HG03064 (cell line): ENCODE measurements around the gene NOP56.

Source experiments
- ATAC-seq: cut with Tn5 transposase; IDR thresholded peaks from one replicate; pipeline ENCODE4 v1.9.1; 2021; ENCODE audit warnings: low read depth; ENCODE audit not compliant: unreplicated experiment

NOP56 gene

DNA sequence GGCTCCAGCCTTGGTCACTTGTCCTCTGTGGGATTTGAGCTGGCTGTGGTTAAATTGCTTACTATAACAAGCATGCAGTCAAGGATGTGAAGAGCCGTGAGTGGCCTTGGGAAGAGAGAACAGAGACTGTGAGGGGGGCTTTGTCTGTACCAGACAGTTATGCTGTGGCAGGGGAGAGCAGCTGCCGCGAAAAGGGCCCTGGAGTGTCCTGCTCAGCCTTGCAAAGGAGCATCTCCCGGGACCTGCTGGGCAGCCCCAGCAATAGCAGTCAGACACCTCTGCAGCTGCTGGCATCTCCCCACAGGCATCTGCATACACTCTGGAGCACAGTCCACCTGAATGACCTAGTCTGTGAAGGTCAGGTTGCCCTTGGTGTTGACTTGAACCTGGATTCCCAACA is 46.5 kb downstream of the NOP56 start:
- ATAC-seq: no peak

DNA sequence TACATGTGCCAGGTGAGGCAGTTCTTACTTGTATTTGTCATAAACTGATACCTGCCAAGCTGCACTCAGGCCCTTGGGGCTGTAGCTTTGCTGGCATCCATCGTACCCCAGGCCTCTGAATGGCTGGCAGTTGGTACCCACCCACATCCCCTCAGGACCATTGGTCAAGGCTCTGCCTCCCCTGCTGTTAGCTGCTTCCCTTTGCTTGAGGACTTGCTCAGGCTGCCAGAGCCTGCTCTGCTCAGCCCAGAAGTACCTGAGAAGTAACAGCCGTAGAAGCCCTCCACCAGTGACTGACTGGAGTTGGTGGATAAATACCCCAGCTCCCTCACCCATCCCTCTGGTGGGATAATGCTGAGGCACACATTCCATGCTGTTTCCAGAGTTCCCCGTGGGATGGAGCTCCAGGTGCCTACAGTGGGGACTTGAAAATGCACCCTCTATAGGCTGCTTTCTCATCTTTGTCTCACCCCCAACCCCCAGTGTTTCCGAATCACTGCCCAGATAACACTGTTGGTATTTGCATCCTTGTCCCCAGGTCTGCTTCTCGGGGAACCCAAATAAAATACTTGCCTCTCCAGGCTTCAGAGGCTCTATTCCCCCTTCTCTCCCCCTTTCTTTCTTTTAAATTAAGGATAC is 47.5 kb downstream of the NOP56 start:
- no peak for ATAC-seq

DNA sequence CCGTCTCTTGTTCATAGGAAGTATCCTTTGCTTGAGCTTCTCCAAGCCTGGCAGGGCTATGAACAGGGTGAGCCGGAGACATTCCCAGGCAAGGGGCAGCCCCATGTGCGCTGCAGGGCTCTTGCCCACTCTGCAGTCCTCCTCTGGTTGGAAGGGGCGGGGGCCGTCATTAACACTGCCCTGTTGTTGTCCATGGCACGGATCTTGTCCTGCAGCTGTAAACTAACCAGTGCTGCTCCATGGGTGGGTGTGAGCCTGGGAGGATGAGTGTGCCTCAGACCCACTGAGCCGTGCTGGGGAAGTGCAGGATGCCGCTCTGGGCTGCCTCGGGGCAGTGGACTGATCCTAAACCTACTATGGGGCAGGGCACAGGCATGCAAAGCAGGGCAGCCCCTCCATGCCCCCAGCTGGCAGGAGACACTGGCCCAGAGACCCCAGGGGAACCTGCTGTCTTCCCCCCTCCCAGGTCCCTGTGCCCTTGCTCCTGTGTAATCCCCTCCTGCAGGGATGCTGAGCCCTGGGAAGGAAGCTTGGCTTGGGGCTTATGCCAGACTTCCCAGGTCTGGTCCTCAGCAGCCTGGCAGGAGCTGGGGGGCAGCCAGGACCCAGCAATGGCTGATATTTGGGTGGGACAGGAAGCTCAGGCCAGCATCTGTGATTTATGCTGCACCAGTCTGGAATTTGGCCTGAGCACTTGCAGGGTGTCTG is 48.6 kb downstream of the NOP56 start:
- no peak for ATAC-seq

DNA sequence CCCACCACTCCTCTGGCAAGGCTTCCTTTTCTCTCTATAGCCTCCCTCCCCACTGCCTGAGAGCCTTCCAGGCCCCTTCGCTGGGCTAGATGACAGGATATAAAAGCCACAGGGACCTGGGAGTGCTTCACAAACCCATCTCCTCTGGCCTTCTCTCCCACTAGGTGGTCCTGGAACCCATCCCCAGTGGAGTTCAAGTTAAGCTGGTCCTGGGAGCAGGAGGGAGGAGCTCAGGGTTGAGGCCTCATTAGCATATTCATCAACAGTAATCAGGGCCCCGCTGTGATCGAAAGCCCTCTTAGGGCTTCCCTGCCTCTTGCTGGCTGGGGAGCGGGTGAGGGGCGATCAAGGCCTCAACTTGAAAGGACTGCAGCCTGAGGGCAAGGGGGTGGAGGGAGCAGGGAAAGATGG is 49.2 kb downstream of the NOP56 start:
- no peak for ATAC-seq

DNA sequence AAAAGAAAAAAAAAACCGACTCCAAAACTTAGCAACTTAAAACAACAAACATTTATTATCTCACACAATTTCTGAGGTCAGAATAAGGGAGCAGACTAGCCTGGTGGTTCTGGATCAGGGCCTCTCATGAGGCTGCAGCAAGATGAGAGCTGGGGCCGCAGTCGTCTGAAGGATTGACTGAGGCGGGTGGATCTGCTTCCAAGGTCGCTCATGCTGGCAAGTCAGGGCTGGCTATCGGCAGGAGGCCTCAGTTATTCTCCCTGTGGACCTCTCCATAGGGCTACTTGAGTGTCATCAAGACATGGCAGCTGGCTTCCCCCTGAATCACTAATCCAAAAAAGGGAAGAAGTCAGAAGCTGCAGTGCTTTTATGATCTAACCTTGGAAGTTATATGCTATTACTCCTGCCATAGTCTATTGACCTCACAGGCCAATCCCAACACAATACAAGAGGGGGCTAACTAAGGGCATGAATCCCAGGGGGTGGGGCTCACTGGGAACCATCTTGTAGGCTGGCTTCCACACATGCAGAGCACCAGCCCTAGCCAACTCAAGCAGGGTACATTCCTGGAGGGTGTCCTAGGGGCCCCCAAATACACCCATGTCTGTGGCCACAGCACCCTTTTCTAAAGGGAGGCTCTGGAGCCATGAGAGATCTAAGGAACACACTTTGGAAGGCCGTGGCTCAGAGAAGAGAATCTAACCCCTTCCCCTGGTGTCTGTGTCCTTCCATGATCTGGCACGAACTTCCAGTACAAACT is 51.5 kb downstream of the NOP56 start:
- ATAC-seq: no peak

DNA sequence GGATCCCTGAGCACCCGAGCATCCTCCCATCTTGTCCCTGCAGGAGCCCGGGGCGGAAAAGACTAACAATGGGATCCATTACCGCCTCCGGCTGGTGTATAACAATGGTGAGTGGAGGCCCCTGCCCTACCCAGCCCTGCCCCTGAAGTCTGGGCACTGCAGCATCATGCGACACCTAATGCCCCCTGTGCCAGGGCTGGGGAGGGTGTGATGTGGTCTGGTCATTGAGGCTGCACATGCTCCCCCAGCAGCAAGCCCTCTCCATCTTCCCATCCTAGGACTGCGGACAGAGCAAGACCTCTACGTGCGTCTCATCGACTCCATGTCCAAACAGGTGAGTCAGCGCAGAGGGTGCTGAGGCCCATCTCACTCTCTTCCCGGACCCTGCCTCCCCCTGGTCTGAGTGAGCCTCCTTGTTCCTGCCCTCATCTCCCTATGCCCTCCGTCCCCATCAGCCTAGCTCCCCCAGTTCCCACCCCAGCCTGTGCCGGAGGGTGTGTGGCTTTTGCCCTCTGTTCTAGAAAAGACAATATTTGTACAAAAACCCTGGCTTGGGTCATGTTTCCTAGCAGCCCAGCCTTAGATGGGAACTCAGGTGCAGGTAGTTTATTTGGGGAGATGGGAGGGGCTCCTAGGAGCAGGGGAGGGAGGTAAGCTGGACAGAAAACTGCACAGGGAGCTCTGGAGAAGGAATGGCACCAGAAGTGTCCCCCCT is 53.7 kb downstream of the NOP56 start:
- no peak for ATAC-seq

DNA sequence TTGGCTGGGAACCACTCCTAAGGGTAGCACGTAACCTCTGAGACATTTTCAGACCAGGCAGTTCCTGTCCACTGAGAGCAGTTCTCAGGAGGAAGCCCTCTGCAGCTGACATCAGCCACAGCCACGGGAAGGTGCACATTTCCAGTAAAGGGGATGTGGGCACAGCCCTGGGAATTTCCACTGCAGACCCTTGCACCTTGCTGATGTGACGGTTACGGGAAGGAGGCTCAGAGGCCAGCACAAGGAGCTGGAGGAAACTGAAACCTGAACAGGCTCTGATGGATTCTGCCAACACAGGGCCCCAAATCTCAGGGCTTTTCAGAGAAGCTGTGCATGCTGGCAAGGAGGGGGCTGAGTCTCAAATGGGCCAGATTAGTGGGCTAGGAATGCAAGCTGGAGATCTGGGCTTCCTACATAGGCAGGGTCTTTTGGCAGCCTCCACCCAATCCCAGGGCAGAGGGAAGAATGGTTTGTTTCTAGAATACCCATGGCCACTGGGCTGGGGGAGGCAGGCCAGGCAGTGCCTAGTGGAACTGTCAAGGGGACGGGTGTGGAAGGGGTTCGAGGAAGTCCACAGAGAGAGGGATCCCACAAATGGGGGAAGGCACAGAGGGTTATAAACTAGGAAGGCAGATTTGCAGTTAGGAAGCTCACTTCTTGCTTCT is 54.4 kb downstream of the NOP56 start:
- ATAC-seq: no peak

DNA sequence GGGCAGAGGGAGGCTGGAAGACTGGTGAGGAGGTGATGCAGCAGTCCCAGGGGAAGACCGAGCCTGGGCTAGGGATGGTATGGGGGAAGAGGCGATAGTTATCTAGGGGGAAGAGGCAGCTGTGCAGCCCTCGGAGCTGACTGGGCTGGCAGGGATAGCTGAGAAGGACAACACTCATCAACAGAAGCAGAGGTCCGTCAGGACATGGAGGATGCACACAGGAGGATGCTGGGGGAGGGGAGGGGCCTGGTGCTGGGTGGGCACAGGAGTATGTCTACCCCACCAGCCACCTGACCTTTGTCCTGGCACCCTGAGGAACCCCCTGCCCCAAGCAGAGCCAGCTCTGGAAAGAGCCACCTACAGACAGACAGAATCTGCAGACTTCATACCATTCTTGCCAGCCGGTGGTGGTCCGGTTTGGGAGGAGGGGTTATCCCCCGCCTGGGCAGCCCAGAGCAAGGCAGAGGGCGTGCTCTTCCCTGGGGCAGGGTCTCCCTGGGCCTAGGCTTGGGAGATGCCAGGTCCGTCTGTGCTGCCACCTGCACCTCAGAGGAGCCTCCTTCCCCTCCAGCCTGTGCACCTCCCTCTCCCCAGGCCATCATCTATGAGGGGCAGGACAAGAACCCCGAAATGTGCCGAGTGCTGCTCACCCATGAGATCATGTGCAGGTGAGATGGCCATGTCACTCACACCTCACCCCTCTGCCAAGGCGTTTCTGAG is 55.1 kb downstream of the NOP56 start:
- no peak for ATAC-seq
